A673 (cell line): Measurements from ENCODE around the gene BAIAP3.

Source experiments
- EZH2 ChIP-seq: fragments of 200-600 bp; sonication (generic); IDR thresholded peaks from 2 replicates; pipeline ENCODE4 v1.6.1; 2017; ENCODE audit warnings: borderline replicate concordance, low read depth, mild to moderate bottlenecking, mixed read lengths, antibody characterized with exemption, low read length; ENCODE audit not compliant: poor library complexity, severe bottlenecking
- TF ChIP-seq, protein P1 (sequence below): fragments of 300-800, 200-600 bp; sonication (generic); conservative IDR thresholded peaks from 2 replicates; pipeline ENCODE4 v1.5.1; 2017; ENCODE audit warnings: low read depth, mild to moderate bottlenecking, antibody characterized with exemption, low read length, moderate library complexity, mixed read lengths

DNA sequence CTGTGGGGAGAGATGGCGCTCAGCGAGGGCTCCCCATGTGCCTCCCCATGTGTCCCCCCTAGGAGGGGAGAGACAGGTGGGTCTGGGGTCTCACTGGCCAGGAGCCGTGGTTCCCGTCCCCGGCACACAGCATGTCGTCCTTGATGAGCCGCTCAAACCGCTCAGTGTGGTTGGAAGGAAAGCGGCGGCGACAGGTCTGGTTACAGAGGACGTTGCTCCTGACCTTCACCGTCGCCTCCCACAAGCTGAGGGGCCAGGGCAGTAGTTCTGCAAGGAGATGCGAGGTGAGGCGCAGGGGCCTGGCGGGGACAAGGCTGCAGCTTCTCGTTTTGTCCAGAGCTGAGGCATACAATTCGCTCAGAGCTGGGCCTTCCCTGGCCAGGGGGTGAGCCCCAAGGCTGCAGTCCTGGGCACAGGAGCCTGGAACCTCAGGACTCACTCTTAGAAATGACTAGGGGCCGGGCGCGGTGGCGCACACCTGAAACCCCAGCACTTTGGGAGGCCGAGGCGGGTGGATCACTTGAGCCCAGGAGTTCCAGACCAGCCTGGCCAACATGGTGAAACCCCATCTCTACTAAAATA is 46.8 kb upstream of the BAIAP3 start:
- TF ChIP-seq, protein P1, sequence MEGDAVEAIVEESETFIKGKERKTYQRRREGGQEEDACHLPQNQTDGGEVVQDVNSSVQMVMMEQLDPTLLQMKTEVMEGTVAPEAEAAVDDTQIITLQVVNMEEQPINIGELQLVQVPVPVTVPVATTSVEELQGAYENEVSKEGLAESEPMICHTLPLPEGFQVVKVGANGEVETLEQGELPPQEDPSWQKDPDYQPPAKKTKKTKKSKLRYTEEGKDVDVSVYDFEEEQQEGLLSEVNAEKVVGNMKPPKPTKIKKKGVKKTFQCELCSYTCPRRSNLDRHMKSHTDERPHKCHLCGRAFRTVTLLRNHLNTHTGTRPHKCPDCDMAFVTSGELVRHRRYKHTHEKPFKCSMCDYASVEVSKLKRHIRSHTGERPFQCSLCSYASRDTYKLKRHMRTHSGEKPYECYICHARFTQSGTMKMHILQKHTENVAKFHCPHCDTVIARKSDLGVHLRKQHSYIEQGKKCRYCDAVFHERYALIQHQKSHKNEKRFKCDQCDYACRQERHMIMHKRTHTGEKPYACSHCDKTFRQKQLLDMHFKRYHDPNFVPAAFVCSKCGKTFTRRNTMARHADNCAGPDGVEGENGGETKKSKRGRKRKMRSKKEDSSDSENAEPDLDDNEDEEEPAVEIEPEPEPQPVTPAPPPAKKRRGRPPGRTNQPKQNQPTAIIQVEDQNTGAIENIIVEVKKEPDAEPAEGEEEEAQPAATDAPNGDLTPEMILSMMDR, result no peak
- no peak for TF ChIP-seq EZH2
